IMR-90 (cell line): ENCODE measurements around the gene GPC4. TPM values are rescaled to one million over a fixed set of nuclear protein-coding genes. Genes with fewer than 3 reads are reported as not detected.
"Not testable (repeated sequence)": the region's sequence is repeated elsewhere in the genome, so short reads cannot be mapped to it uniquely, and the experiment has no call there.

Experiments
- ATAC-seq: fragments of 200-7000 bp; cut with Tn5 transposase; 2 replicates; pipeline ENCODE4 v1.9.1; 2020; ENCODE audit warnings: low read depth, mild to moderate bottlenecking, moderate library complexity
- BruUV-seq: library from RNA; stranded (reverse); fragments of 400-500 nt; replicated peaks from 2 replicates; lab custom pipeline; 2021; lab: Mats Ljungman, UMichigan
- CTCF ChIA-PET: fragments of 300-600 bp; formaldehyde crosslinking; extraction: SDS; loops from one replicate; lab custom pipeline; 2021; ENCODE audit warnings: antibody characterized with exemption; lab: Yijun Ruan, JAX
- POLR2A ChIA-PET: fragments of 300-600 bp; sonication (Branson Sonifier 250); formaldehyde crosslinking; loops from one replicate; lab custom pipeline; 2022; ENCODE audit warnings: antibody characterized with exemption; ENCODE audit not compliant: unreplicated experiment; lab: Charles Lee
- DNase-seq: peaks from one replicate; pipeline ENCODE4 v3.0.0; 2013
- H2AFZ ChIP-seq: replicated peaks from 2 replicates; pipeline ENCODE3; 2013; ENCODE audit warnings: low read length, mild to moderate bottlenecking; ENCODE audit not compliant: poor library complexity
- H2AK5ac ChIP-seq: 2 replicates; pipeline ENCODE4 v1.6.1; 2013; ENCODE audit warnings: low read depth, low read length, inconsistent platforms
- H2AK9ac ChIP-seq: replicated peaks from 2 replicates; pipeline ENCODE3; 2013; ENCODE audit warnings: mild to moderate bottlenecking, low read depth, low read length, moderate library complexity; ENCODE audit not compliant: poor library complexity
- H2BK120ac ChIP-seq: 2 replicates; pipeline ENCODE4 v1.6.1; 2013; ENCODE audit warnings: low read depth, low read length, inconsistent platforms
- H2BK15ac ChIP-seq: 3 replicates; pipeline ENCODE4 v1.6.1; 2013; ENCODE audit warnings: low read depth, low read length, inconsistent platforms
- H2BK20ac ChIP-seq: 2 replicates; pipeline ENCODE4 v1.6.1; 2013; ENCODE audit warnings: low read depth, mild to moderate bottlenecking, inconsistent platforms, low read length, moderate library complexity
- H2BK5ac ChIP-seq: 2 replicates; pipeline ENCODE4 v1.6.1; 2013; ENCODE audit warnings: mild to moderate bottlenecking, low read depth, low read length, inconsistent platforms; ENCODE audit not compliant: poor library complexity, severe bottlenecking
- H3K14ac ChIP-seq: replicated peaks from 2 replicates; pipeline ENCODE4 v1.6.1; 2013; ENCODE audit warnings: low read depth, low read length, inconsistent platforms
- H3K18ac ChIP-seq: 2 replicates; pipeline ENCODE4 v1.6.1; 2013; ENCODE audit warnings: low read depth, low read length, control low read depth
- H3K23ac ChIP-seq: 2 replicates; pipeline ENCODE4 v1.6.1; 2013; ENCODE audit warnings: low read depth, low read length, inconsistent platforms
- H3K27ac ChIP-seq: 2 replicates; pipeline ENCODE4 v1.5.1; 2013; ENCODE audit warnings: mild to moderate bottlenecking, control low read depth, low read length; ENCODE audit not compliant: insufficient read depth
- H3K27me3 ChIP-seq: 2 replicates; pipeline ENCODE4 v1.6.1; 2013; ENCODE audit warnings: low read length; ENCODE audit not compliant: control insufficient read depth, insufficient read depth
- H3K36me3 ChIP-seq: 2 replicates; pipeline ENCODE4 v1.6.1; 2013; ENCODE audit warnings: low read length, mixed read lengths; ENCODE audit not compliant: control insufficient read depth, insufficient read depth
- H3K4ac ChIP-seq: 2 replicates; pipeline ENCODE4 v1.6.1; 2013; ENCODE audit warnings: low read depth, low read length, inconsistent platforms
- H3K4me1 ChIP-seq: 2 replicates; pipeline ENCODE4 v1.6.1; 2013; ENCODE audit warnings: low read length, mixed read lengths; ENCODE audit not compliant: control insufficient read depth, insufficient read depth
- H3K4me2 ChIP-seq: 2 replicates; pipeline ENCODE4 v1.6.1; 2013; ENCODE audit warnings: low read depth, mild to moderate bottlenecking, control low read depth, low read length, moderate library complexity
- H3K4me3 ChIP-seq: 2 replicates; pipeline ENCODE4 v1.5.1; 2013; ENCODE audit warnings: low read depth, mild to moderate bottlenecking, control low read depth, low read length, moderate library complexity; ENCODE audit not compliant: insufficient read depth
- H3K56ac ChIP-seq: 2 replicates; pipeline ENCODE4 v1.6.1; 2013; ENCODE audit warnings: low read length, inconsistent platforms; ENCODE audit not compliant: insufficient read depth; ENCODE audit errors: extremely low read depth
- H3K79me1 ChIP-seq, 2 experiments: 2 replicates each; pipeline ENCODE4 v1.6.1; 2013; ENCODE audit warnings: low read length in 2 of 2, inconsistent platforms in 1 of 2, low read depth in 1 of 2
- H3K9ac ChIP-seq: 2 replicates; pipeline ENCODE4 v1.6.1; 2013; ENCODE audit warnings: low read depth, low read length, control low read depth
- H3K9me1 ChIP-seq: 2 replicates; pipeline ENCODE4 v1.6.1; 2013; ENCODE audit warnings: low read length, inconsistent platforms; ENCODE audit not compliant: insufficient read depth
- H3K9me3 ChIP-seq: 2 replicates; pipeline ENCODE4 v1.6.1; 2013; ENCODE audit warnings: low read length; ENCODE audit not compliant: control insufficient read depth, insufficient read depth
- H4K20me1 ChIP-seq: 2 replicates; pipeline ENCODE4 v1.6.1; 2013; ENCODE audit warnings: low read length, inconsistent platforms; ENCODE audit not compliant: insufficient read depth
- H4K5ac ChIP-seq: 2 replicates; pipeline ENCODE4 v1.6.1; 2013; ENCODE audit warnings: mild to moderate bottlenecking, low read depth, low read length, control low read depth
- H4K8ac ChIP-seq, 2 experiments: 2 replicates each; pipeline ENCODE4 v1.6.1; 2013; ENCODE audit warnings: low read depth in 2 of 2, low read length in 2 of 2, control low read depth in 1 of 2, inconsistent platforms in 1 of 2
- H4K91ac ChIP-seq: 2 replicates; pipeline ENCODE4 v1.6.1; 2013; ENCODE audit warnings: low read depth, low read length, inconsistent platforms; ENCODE audit not compliant: insufficient read depth
- WGBS, 2 experiments: methylation state at CpG; one replicate each; pipeline versions ENCODE4 v1.1.5 to v1.1.7; 2013; ENCODE audit warnings: missing lambda C conversion rate in 2 of 2; ENCODE audit not compliant: insufficient read length in 1 of 2; ENCODE audit errors: extremely low coverage in 2 of 2; 5-methylcytosine and 5-hydroxymethylcytosine counted together
- dilution Hi-C: fragments of 300-500 bp; cut with HindIII; formaldehyde crosslinking; loops from one replicate; pipeline ENCODE4 v1.14.3; 2018; ENCODE audit warnings: low sequenced_read_pairs; ENCODE audit not compliant: unreplicated experiment
- in situ Hi-C: fragments of 300-500 bp; cut with MboI; formaldehyde crosslinking; loops from 3 replicates; pipeline ENCODE4 v1.14.3; 2019; ENCODE audit warnings: low sequenced_read_pairs, inconsistent platforms, mixed read lengths
- intact Hi-C: fragments of 100-400 bp; cut with micrococcal nuclease; formaldehyde crosslinking; loops from 2 replicates; pipeline ENCODE4 v1.10.0; 2022
- polyA plus RNA-seq, 3 experiments: library from polyadenylated mRNA; depleted of rRNA; stranded (reverse); fragments of >200 nt; gene quantifications; 2 replicates each; pipeline ENCODE4 v1.2.3, GENCODE V29; 2012; ENCODE audit warnings: low replicate concordance in 1 of 3
- total RNA-seq: library from RNA; depleted of rRNA; stranded (reverse); fragments of >200 nt; gene quantifications from 2 replicates; pipeline ENCODE4 v1.2.3, GENCODE V29; 2012

GPC4 gene
- total and polyA plus RNA-seq, 2 of the 4 experiments (the other 2 are of a cell fraction): 0.54 to 1.6 TPM

GRCh38 chrX:133322269-133322668 is 93.0 kb downstream of the GPC4 start:
- H3K18ac ChIP-seq, in situ Hi-C loops, intact Hi-C loops, CTCF ChIA-PET, H3K14ac ChIP-seq, H3K9me3 ChIP-seq, H3K9ac ChIP-seq, H2AFZ ChIP-seq, BruUV-seq, POLR2A ChIA-PET, ATAC-seq, H2BK5ac ChIP-seq, H3K27me3 ChIP-seq, H4K91ac ChIP-seq, DNase-seq, H2AK5ac ChIP-seq, H3K4me1 ChIP-seq, H3K4me2 ChIP-seq, H3K23ac ChIP-seq, H3K9me1 ChIP-seq, H4K8ac ChIP-seq, H3K4ac ChIP-seq, H2AK9ac ChIP-seq, H3K79me1 ChIP-seq, H3K56ac ChIP-seq, H3K4me3 ChIP-seq, H4K5ac ChIP-seq, H4K20me1 ChIP-seq, H2BK20ac ChIP-seq, H2BK15ac ChIP-seq, H2BK120ac ChIP-seq, H3K27ac ChIP-seq, dilution Hi-C loops, H3K36me3 ChIP-seq: not testable (repeated sequence)
- WGBS, 2 experiments: 50% methylated on average over 4 of the region's 9 CpGs; no CpG with 5 or more reads in 1 of the 2 experiments
